CD8-positive, alpha-beta memory T cell (primary cell): Measurements from ENCODE around the gene LAMA3. TPM values are rescaled to one million over a fixed set of nuclear protein-coding genes. Genes with fewer than 3 reads are reported as not detected.

Experiments
- CTCF ChIA-PET: fragments of 350-600 bp; sonication (Branson Sonifier 250); formaldehyde crosslinking; loops from one replicate; lab custom pipeline; 2021; ENCODE audit warnings: antibody characterized with exemption; lab: Charles Lee
- POLR2A ChIA-PET: fragments of 350-600 bp; sonication (Branson Sonifier 250); formaldehyde crosslinking; loops from one replicate; lab custom pipeline; 2021; ENCODE audit warnings: antibody characterized with exemption; lab: Charles Lee
- DNase-seq, 5 donors: peaks; one replicate each; pipeline versions ENCODE4 v3.0.0 to v3.0.0-alpha.2; 2020 to 2022; ENCODE audit warnings: mixed read lengths in 1 of 5
- H3K27ac ChIP-seq: one replicate; pipeline ENCODE4 v1.7.0; 2013; ENCODE audit warnings: low read depth, mild to moderate bottlenecking, low read length, moderate library complexity
- H3K27me3 ChIP-seq: 2 replicates; pipeline ENCODE4 v1.7.0; 2013; ENCODE audit warnings: low read length, mild to moderate bottlenecking; ENCODE audit not compliant: insufficient read depth, poor library complexity, severe bottlenecking
- H3K36me3 ChIP-seq: 2 replicates; pipeline ENCODE4 v1.7.0; 2013; ENCODE audit warnings: mild to moderate bottlenecking, low read length, moderate library complexity; ENCODE audit not compliant: insufficient read depth
- H3K4me1 ChIP-seq: 2 replicates; pipeline ENCODE4 v1.7.0; 2013; ENCODE audit warnings: mild to moderate bottlenecking, low read length, moderate library complexity; ENCODE audit not compliant: insufficient read depth
- H3K4me3 ChIP-seq: 2 replicates; pipeline ENCODE4 v1.7.0; 2013; ENCODE audit warnings: mild to moderate bottlenecking, low read length
- H3K9me3 ChIP-seq: 2 replicates; pipeline ENCODE4 v1.7.0; 2013; ENCODE audit warnings: mild to moderate bottlenecking, low read length
- H3K27ac Mint-ChIP-seq, 8 donors: one replicate each; pipeline ENCODE4 v1.8.0; 2020 to 2021; ENCODE audit warnings: mixed read lengths in 8 of 8, mild to moderate bottlenecking in 6 of 8, inconsistent platforms in 3 of 8, moderate library complexity in 3 of 8
- H3K27me3 Mint-ChIP-seq, 2 donors: one replicate each; pipeline ENCODE4 v1.8.0; 2020 to 2021; ENCODE audit warnings: mixed read lengths in 2 of 2, mild to moderate bottlenecking in 1 of 2, moderate library complexity in 1 of 2
- H3K36me3 Mint-ChIP-seq, 3 donors: one replicate each; pipeline ENCODE4 v1.8.0; 2020 to 2021; ENCODE audit warnings: mixed read lengths in 3 of 3, inconsistent platforms in 1 of 3, mild to moderate bottlenecking in 1 of 3
- H3K4me1 Mint-ChIP-seq, 3 donors: one replicate each; pipeline ENCODE4 v1.8.0; 2020 to 2021; ENCODE audit warnings: mixed read lengths in 3 of 3, inconsistent platforms in 1 of 3, mild to moderate bottlenecking in 1 of 3
- H3K4me3 Mint-ChIP-seq, 7 donors: one replicate each; pipeline ENCODE4 v1.8.0; 2020 to 2021; ENCODE audit warnings: mixed read lengths in 7 of 7, mild to moderate bottlenecking in 6 of 7, moderate library complexity in 4 of 7, inconsistent platforms in 2 of 7
- H3K9me3 Mint-ChIP-seq, 5 donors: one replicate each; pipeline ENCODE4 v1.8.0; 2020 to 2022; ENCODE audit warnings: mixed read lengths in 5 of 5, mild to moderate bottlenecking in 3 of 5, moderate library complexity in 2 of 5, inconsistent platforms in 1 of 5
- polyA plus RNA-seq: library from polyadenylated mRNA; unstranded; fragments of 300-500 nt; fragmentation: Illumina TruSeq; gene quantifications from one replicate; pipeline ENCODE4 v1.2.3, GENCODE V29; 2021
- total RNA-seq, 2 experiments: library from RNA; stranded (reverse); gene quantifications; one replicate each; pipeline ENCODE4 v1.2.3, GENCODE V29; 2021

The LAMA3 gene
- total and polyA plus RNA-seq, 3 experiments from 2014 or later: 0.47 TPM; not detected in 2

DNA sequence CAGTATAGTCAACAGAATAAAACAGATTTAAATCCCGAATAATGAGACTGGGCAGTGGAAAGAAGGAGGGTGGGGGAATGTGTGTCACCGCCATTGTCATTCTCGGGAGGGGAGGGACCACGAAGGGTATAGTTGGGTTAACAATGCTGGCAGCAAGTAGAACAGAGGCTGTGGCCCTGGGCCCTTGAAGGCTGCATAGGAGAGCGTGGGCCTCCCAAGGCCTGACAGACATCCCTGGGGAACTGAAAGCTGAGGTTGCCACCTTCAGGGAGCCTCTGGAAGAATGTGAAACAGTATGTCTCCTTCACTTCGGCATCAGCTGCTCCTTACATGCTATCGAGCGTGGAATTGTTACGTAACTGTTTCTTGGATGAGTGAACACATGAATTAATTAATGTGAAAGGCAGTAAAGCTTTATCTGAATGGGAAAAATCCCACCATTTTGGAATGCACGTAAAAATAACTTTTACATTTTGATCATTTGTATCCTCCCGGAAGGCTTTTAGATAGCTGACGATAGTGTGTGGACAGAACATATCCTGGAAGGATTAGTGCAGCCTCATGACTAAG lies 232.5 kb downstream of the LAMA3 start:
- H3K27me3 ChIP-seq: no peaks in the 10 kb centered on the region
- Mint-ChIP-seq H3K36me3 (no peaks in the 10 kb centered on the region), H3K27ac (no peak overlapping the region), H3K4me3 (no peak overlapping the region), H3K9me3 (no peaks in the 10 kb centered on the region), H3K27me3 (peaks cover 0 to 5% of the 10 kb centered on the region in 2 donors), H3K4me1 (peaks cover 15 to 31% (median 28%) of the 10 kb centered on the region in 3 donors)
- POLR2A ChIA-PET: no interaction called here
- no peaks in the 10 kb centered on the region for H3K9me3 ChIP-seq
- H3K4me1 ChIP-seq: peaks cover 13% of the 10 kb centered on the region
- H3K36me3 ChIP-seq: no peaks in the 10 kb centered on the region
- CTCF ChIA-PET: interaction anchor here (0.9 kb wide), 1 partner anchor 300 kb away, joined by 3 read pairs; no protein-coding TSS in a partner anchor
- no peak for DNase-seq
- no peak overlapping the region for H3K4me3 ChIP-seq
- H3K27ac ChIP-seq: no peak overlapping the region

DNA sequence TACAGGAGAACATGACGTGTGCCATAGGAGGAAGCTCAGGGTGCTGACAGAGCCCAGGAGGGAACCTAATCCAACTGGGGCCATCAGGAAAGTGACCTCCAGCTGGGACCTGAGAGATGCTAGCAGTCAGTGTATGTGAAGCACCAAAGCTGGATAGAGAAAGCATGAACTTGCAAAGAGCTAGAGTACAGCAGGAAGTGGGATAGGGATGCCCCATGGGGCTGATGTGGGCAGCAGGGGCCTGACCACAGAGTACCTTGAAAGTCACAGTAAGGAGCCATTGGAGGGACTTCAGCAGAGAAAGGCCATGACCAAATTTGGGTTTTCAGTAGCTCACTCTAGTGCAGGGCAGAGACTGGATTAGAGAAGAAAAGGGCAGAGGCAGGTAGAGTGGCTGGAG lies 233.7 kb downstream of the LAMA3 start:
- no peaks in the 10 kb centered on the region for H3K36me3 Mint-ChIP-seq
- H3K9me3 Mint-ChIP-seq: no peaks in the 10 kb centered on the region
- H3K36me3 ChIP-seq: no peaks in the 10 kb centered on the region
- peaks cover 0 to 5% of the 10 kb centered on the region in 2 donors for H3K27me3 Mint-ChIP-seq
- peaks cover 13% of the 10 kb centered on the region for H3K4me1 ChIP-seq
- DNase-seq: no peak
- no peak overlapping the region for H3K4me3 Mint-ChIP-seq
- no peak overlapping the region for H3K4me3 ChIP-seq
- ChIA-PET CTCF (interaction anchor here (0.9 kb wide), 1 partner anchor 301 kb away, joined by 3 read pairs; no protein-coding TSS in a partner anchor), POLR2A (no interaction called here)
- no peaks in the 10 kb centered on the region for H3K27me3 ChIP-seq
- H3K27ac Mint-ChIP-seq: peak overlapping the region in 1 of 8 donors; percentile 40
- no peak overlapping the region for H3K27ac ChIP-seq
- peaks cover 15 to 30% (median 29%) of the 10 kb centered on the region in 3 donors for H3K4me1 Mint-ChIP-seq
- H3K9me3 ChIP-seq: no peaks in the 10 kb centered on the region

DNA sequence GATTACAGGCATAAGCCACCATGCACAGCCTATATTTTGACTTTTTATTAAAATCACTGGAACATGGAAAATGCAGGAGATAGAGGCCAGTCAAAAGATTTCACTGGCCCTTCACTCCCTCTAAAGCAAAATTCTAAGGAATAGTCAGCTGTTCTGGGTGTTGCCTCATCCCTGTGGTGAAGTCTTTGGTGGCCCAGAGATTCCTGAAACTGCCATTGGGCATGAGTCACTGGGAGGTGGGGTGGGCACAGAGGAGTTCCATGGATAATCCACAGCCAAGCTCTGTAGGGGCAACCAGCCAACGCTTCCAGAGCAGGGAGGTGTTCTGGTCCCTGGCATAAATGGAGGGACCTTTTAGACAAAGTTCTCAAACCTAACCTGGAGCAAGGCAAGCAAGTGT lies 235.6 kb downstream of the LAMA3 start:
- Mint-ChIP-seq H3K4me3 (no peak overlapping the region), H3K27me3 (peaks cover 0 to 4% of the 10 kb centered on the region in 2 donors), H3K27ac (no peak overlapping the region), H3K4me1 (peaks cover 26 to 33% (median 31%) of the 10 kb centered on the region in 3 donors), H3K9me3 (no peaks in the 10 kb centered on the region), H3K36me3 (no peaks in the 10 kb centered on the region)
- Histone ChIP-seq H3K4me3 (no peak overlapping the region), H3K9me3 (no peaks in the 10 kb centered on the region), H3K27ac (no peak overlapping the region), H3K36me3 (no peaks in the 10 kb centered on the region), H3K4me1 (peaks cover 15% of the 10 kb centered on the region), H3K27me3 (no peaks in the 10 kb centered on the region)
- CTCF ChIA-PET: no interaction called here
- DNase-seq: no peak
- POLR2A ChIA-PET: no interaction called here

DNA sequence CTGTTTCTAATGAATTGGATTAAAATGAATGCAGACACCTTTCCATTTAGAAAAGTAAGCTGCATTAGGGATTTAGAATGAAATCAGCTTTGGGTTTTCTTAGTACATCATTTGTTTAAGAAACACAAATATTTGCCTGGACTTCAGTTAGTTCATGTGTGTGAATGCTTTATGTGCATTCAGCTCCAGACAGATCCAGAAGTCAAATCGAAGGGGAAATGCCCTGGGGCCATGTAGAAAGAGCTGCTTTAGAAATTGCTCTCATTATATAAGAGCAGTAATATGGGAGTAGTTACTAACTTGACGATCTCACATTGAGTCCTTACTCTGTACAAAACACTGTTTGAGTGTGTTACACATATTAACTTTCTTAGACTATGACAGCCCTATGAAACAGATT lies 237.3 kb downstream of the LAMA3 start:
- no peaks in the 10 kb centered on the region for H3K9me3 Mint-ChIP-seq
- DNase-seq: no peak
- Histone ChIP-seq H3K27ac (no peak overlapping the region), H3K36me3 (no peaks in the 10 kb centered on the region), H3K4me3 (no peak overlapping the region), H3K27me3 (no peaks in the 10 kb centered on the region), H3K9me3 (no peaks in the 10 kb centered on the region), H3K4me1 (peaks cover 21% of the 10 kb centered on the region)
- no peak overlapping the region for H3K4me3 Mint-ChIP-seq
- ChIA-PET CTCF (interaction anchor here (1.4 kb wide), 1 partner anchor 8 kb away, joined by 8 read pairs; no protein-coding TSS in a partner anchor), POLR2A (interaction anchor here (0.6 kb wide), 1 partner anchor 60 kb away, joined by 3 read pairs; no protein-coding TSS in a partner anchor)
- peaks cover 0 to 2% of the 10 kb centered on the region in 2 donors for H3K27me3 Mint-ChIP-seq
- no peaks in the 10 kb centered on the region for H3K36me3 Mint-ChIP-seq
- peaks cover 26 to 40% (median 32%) of the 10 kb centered on the region in 3 donors for H3K4me1 Mint-ChIP-seq
- H3K27ac Mint-ChIP-seq: no peak overlapping the region

DNA sequence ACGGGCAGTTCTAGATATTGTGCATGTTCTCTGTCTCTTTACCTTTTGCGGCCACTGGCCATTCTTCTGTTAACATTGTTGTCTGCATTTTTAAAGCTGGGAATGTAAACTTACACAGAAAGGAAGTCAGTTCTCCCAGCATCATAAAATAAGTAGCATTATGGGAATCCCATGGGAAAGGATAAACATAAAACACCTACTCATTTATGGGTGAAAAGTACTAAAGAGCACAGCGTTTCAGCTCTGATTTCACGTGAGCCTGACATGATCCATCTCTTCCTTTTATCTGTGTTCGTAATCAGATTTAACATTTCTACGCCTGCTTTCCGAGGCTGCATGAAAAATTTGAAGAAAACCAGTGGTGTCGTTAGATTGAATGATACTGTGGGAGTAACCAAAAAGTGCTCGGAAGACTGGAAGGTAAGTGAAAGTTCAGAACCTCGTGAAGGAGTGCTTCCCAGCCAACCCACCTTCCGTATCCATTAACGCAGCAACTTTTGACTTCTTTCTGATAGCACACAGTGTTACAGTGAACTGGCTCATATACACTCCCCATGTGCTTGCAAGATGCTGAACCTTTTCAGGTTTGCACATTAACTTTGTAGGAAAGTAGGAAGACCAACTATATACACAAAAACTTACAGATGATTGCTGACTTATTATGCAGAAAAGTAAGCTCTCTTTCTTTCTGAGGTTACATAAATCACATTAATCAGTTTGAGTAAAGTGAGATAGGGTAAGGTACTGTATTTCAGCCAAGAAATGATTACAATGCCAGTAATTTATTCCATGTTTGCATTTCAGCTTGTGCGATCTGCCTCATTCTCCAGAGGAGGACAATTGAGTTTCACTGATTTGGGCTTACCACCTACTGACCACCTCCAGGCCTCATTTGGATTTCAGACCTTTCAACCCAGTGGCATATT lies 238.8 kb downstream of the LAMA3 start:
- no peak overlapping the region for H3K4me3 Mint-ChIP-seq
- CTCF ChIA-PET: interaction anchor here (1.4 kb wide), 1 partner anchor 10 kb away, joined by 8 read pairs; no protein-coding TSS in a partner anchor
- H3K4me3 ChIP-seq: no peak overlapping the region
- H3K36me3 Mint-ChIP-seq: peaks cover 0 to 1% (median 0%) of the 10 kb centered on the region in 3 donors
- H3K36me3 ChIP-seq: no peaks in the 10 kb centered on the region
- POLR2A ChIA-PET: interaction anchor here (0.6 kb wide), 1 partner anchor 560 kb away, joined by 3 read pairs; no protein-coding TSS in a partner anchor
- H3K9me3 Mint-ChIP-seq: no peaks in the 10 kb centered on the region
- H3K4me1 ChIP-seq: peaks cover 21% of the 10 kb centered on the region
- H3K27me3 ChIP-seq: no peaks in the 10 kb centered on the region
- H3K27me3 Mint-ChIP-seq: peaks cover 0 to 2% of the 10 kb centered on the region in 2 donors
- no peak for DNase-seq
- peaks cover 23 to 37% (median 27%) of the 10 kb centered on the region in 3 donors for H3K4me1 Mint-ChIP-seq
- H3K27ac Mint-ChIP-seq: peak overlapping the region in 3 of 8 donors; percentile 11 to 81 (median 15)
- no peaks in the 10 kb centered on the region for H3K9me3 ChIP-seq
- H3K27ac ChIP-seq: no peak overlapping the region

DNA sequence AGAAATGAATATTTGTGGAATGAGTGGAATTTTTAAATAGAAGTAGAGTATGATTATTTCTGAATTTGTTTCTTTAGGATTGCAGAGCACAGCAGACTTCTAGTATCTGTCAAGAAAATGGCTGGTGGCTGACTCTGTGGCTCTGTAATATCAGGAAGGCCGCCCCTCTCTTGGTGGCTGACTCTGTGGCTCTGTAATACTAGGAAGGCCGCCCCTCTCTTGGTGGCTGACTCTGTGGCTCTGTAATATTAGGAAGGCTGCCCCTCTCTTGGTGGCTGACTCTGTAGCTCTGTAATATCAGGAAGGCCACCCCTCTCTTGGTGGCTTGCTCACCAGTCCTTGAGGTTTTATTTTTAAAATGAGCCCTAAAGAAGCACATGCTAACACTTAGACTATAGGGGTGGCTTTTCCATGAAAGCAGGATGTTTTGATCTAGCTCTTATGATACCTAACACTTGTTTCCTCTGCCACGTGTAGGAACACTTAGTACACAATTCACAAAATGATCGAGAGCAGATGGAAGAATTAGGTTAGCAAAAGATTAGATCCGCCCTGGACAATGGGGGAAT lies 240.2 kb downstream of the LAMA3 start:
- H3K4me3 Mint-ChIP-seq: peak overlapping the region in 6 of 7 donors; percentile 10 to 66 (median 52)
- Histone ChIP-seq H3K27ac (no peak overlapping the region), H3K36me3 (no peaks in the 10 kb centered on the region), H3K4me3 (no peak overlapping the region), H3K27me3 (no peaks in the 10 kb centered on the region), H3K4me1 (peaks cover 30% of the 10 kb centered on the region), H3K9me3 (no peaks in the 10 kb centered on the region)
- no peaks in the 10 kb centered on the region for H3K27me3 Mint-ChIP-seq
- no peaks in the 10 kb centered on the region for H3K9me3 Mint-ChIP-seq
- DNase-seq: no peak
- peaks cover 29 to 46% (median 35%) of the 10 kb centered on the region in 3 donors for H3K4me1 Mint-ChIP-seq
- CTCF ChIA-PET: interaction anchor here (1.4 to 1.9 kb wide), 2 partner anchors 10 to 186 kb away, joined by 3 to 7 read pairs; no protein-coding TSS in a partner anchor
- H3K27ac Mint-ChIP-seq: peak overlapping the region in 7 of 8 donors; percentile 86 to 97 (median 92)
- H3K36me3 Mint-ChIP-seq: peaks cover 0 to 2% (median 0%) of the 10 kb centered on the region in 3 donors
- POLR2A ChIA-PET: no interaction called here

DNA sequence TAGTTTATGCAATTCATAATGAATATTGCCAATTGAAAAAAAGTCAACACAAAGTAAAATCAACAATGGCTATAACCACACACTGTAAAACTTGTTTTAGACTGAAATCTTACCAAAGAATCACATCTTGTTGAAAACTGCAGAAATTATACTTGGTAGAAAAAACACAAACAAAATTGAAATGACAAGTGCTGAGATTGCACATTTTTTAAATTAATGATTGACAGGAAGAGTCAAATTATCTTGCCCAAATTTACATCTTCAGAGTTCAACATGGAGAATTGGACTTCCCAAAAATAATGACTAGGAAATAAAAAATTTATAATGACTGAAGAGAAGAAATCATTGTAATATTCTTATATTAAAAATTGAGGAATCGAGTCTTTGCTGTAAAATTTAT lies 240.7 kb downstream of the LAMA3 start:
- Mint-ChIP-seq H3K36me3 (peaks cover 0 to 2% (median 0%) of the 10 kb centered on the region in 3 donors), H3K4me1 (peaks cover 32 to 52% (median 40%) of the 10 kb centered on the region in 3 donors), H3K27ac (peak overlapping the region in 6 of 8 donors; percentile 86 to 96 (median 92)), H3K27me3 (no peaks in the 10 kb centered on the region), H3K9me3 (no peaks in the 10 kb centered on the region), H3K4me3 (peak overlapping the region in 2 of 7 donors; percentile 28 to 48)
- Histone ChIP-seq H3K36me3 (no peaks in the 10 kb centered on the region), H3K9me3 (no peaks in the 10 kb centered on the region), H3K4me3 (no peak overlapping the region), H3K27me3 (no peaks in the 10 kb centered on the region), H3K27ac (no peak overlapping the region), H3K4me1 (peaks cover 35% of the 10 kb centered on the region)
- no peak for DNase-seq
- ChIA-PET CTCF (interaction anchor here (1.4 to 1.9 kb wide), 2 partner anchors 11 to 185 kb away, joined by 3 to 7 read pairs; no protein-coding TSS in a partner anchor), POLR2A (no interaction called here)
